Spleen (tissue), 11 donors: ENCODE measurements around the gene SLC25A44. TPM values are rescaled to one million over a fixed set of nuclear protein-coding genes. Genes with fewer than 3 reads are reported as not detected.

ENCODE experiments used
- DNase-seq: peaks from one replicate; pipeline ENCODE4 v3.0.0-alpha.2; 2020
- H3K27ac ChIP-seq, 8 donors: fragments of 200-600 bp; sonication (generic) in 7 of 8; 1 replicate in 4 of 8; 2 replicates in 4 of 8; pipeline versions ENCODE4 v1.5.0 to v1.8.0; 2016 to 2021; ENCODE audit warnings: inconsistent platforms in 4 of 8, mild to moderate bottlenecking in 4 of 8, moderate library complexity in 1 of 8
- H3K27me3 ChIP-seq, 7 donors: fragments of 200-600 bp; sonication (generic) in 6 of 7; replicated peaks in 1 of 7; 1 replicate in 4 of 7; 2 replicates in 3 of 7; pipeline versions ENCODE4 v1.5.0 to v1.8.0; 2016 to 2021; ENCODE audit warnings: inconsistent platforms in 3 of 7, mild to moderate bottlenecking in 1 of 7
- H3K36me3 ChIP-seq, 6 donors: fragments of 200-600 bp; sonication (generic) in 5 of 6; 1 replicate in 4 of 6; 2 replicates in 2 of 6; pipeline versions ENCODE4 v1.5.0 to v1.8.0; 2016 to 2021; ENCODE audit warnings: inconsistent platforms in 2 of 6
- H3K4me1 ChIP-seq, 6 donors: fragments of 200-600 bp; sonication (generic) in 5 of 6; 1 replicate in 3 of 6; 2 replicates in 3 of 6; pipeline versions ENCODE4 v1.5.0 to v1.8.0; 2016 to 2021; ENCODE audit warnings: inconsistent platforms in 3 of 6
- H3K4me3 ChIP-seq, 8 donors: fragments of 200-600 bp; sonication (generic) in 7 of 8; 1 replicate in 4 of 8; 2 replicates in 4 of 8; pipeline versions ENCODE4 v1.5.0 to v1.8.0; 2016 to 2021; ENCODE audit warnings: inconsistent platforms in 4 of 8, mild to moderate bottlenecking in 4 of 8, moderate library complexity in 2 of 8
- H3K9me3 ChIP-seq, 8 donors: fragments of 200-600 bp; sonication (generic) in 7 of 8; 1 replicate in 4 of 8; 2 replicates in 4 of 8; pipeline versions ENCODE4 v1.5.0 to v1.8.0; 2016 to 2021; ENCODE audit warnings: inconsistent platforms in 4 of 8
- POLR2A ChIP-seq, 3 donors: fragments of 450-650 bp; IDR thresholded peaks; one replicate each; pipeline ENCODE4 v1.5.1; 2017; ENCODE audit warnings: antibody characterized with exemption in 3 of 3, mild to moderate bottlenecking in 1 of 3
- POLR2AphosphoS5 ChIP-seq, 3 donors: sonication (generic); formaldehyde crosslinking; IDR thresholded peaks; one replicate each; pipeline ENCODE4 v1.5.1; 2017; ENCODE audit warnings: antibody characterized with exemption in 3 of 3
- WGBS, 5 donors: extraction: QIAGEN DNeasy Blood & Tissue Kit in 3 of 5; methylation state at CpG; one replicate each; pipeline versions ENCODE4 v1.1.5 to v1.1.7; 2013 to 2018; 5-methylcytosine and 5-hydroxymethylcytosine counted together
- intact Hi-C: fragments of 100-400 bp; cut with DNase I; formaldehyde crosslinking; loops from one replicate; pipeline ENCODE4 v1.15.0; 2023; ENCODE audit warnings: low total_unique reads
- polyA plus RNA-seq, 3 donors: library from polyadenylated mRNA; stranded (reverse); fragments of 200-250 nt; gene quantifications; one replicate each; pipeline ENCODE4 v1.2.1, GENCODE V29; 2013
- total RNA-seq, 7 donors: library from RNA; depleted of rRNA in 3 of 7; stranded (reverse); fragments of >200 nt in 3 of 7; fragmentation: NEBNext Ultra II Directional in 4 of 7; extraction: Animal tissue kit (Norgen Biotek cat#: 25700) in 4 of 7; gene quantifications; one replicate each; pipeline versions ENCODE4 v1.1.0 to v1.2.1, GENCODE V29; 2016 to 2021
- TF ChIP-seq, protein P1 (sequence below), 11 experiments: fragments of 200-600 bp in 7 of 11; fragments of 450-650 bp in 4 of 11; sonication (generic) in 4 of 11; IDR thresholded peaks in 8 of 11; conservative IDR thresholded peaks in 3 of 11; 1 replicate in 7 of 11; 2 replicates in 4 of 11; pipeline versions ENCODE4 v1.4.0 to v1.8.0; 2016 to 2021; ENCODE audit warnings: antibody characterized with exemption in 11 of 11, inconsistent platforms in 4 of 11, mild to moderate bottlenecking in 1 of 11
- donor health status: healthy with polysubstance abuse.
- donor health status: DM: no; HTN: no; CAD: no; lungs with moderate emphysema.
- donor health status: DM: no; HTN: no; CAD: no.
- donor health status: Bipolar disorder and iron deficiency.
- donor health status: healthy.
- donor health status: DM: no; HTN: no; CAD: no.
- donor health status: DM: yes; HTN: yes; CAD: no.

Gene SLC25A44
- total and polyA plus RNA-seq, 10 donors: 4.8 to 32.7 (median 24.8) TPM

DNA sequence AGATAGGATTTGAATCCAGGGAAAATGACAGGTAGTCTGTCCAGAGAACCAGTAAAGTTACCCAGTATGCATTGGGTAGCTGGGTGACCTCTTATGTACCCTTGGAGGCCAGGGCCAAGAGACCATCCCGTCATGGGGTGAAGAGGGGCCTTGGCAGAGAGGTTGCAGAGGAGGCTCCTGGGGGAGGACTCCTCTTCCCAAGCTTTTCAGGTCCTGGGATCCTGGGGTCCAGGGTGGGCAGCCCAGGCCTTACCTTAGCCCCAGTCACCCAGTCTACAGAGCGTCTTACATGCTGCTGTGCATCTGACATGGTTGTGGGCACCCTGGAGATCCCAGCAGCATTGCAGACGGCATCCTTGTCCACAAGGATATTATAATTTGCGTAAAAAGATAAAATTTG lies 32.9 kb downstream of the SLC25A44 start:
- peak overlapping the region in 4 of 8 donors; percentile 36 to 64 (median 52) for H3K27ac ChIP-seq
- peak; percentile 17 for DNase-seq
- H3K4me3 ChIP-seq: no peak overlapping the region
- intact Hi-C loops: no loop called here
- H3K9me3 ChIP-seq: no peaks in the 10 kb centered on the region
- H3K4me1 ChIP-seq: peaks cover 0 to 21% (median 10%) of the 10 kb centered on the region in 6 donors
- no peaks in the 10 kb centered on the region for H3K27me3 ChIP-seq
- WGBS, 5 donors: 86 to 93% (median 91%) methylated on average over 4 of the region's 4 CpGs
- H3K36me3 ChIP-seq: peaks cover 0 to 92% (median 48%) of the 10 kb centered on the region in 6 donors
- TF ChIP-seq, protein P1, sequence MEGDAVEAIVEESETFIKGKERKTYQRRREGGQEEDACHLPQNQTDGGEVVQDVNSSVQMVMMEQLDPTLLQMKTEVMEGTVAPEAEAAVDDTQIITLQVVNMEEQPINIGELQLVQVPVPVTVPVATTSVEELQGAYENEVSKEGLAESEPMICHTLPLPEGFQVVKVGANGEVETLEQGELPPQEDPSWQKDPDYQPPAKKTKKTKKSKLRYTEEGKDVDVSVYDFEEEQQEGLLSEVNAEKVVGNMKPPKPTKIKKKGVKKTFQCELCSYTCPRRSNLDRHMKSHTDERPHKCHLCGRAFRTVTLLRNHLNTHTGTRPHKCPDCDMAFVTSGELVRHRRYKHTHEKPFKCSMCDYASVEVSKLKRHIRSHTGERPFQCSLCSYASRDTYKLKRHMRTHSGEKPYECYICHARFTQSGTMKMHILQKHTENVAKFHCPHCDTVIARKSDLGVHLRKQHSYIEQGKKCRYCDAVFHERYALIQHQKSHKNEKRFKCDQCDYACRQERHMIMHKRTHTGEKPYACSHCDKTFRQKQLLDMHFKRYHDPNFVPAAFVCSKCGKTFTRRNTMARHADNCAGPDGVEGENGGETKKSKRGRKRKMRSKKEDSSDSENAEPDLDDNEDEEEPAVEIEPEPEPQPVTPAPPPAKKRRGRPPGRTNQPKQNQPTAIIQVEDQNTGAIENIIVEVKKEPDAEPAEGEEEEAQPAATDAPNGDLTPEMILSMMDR (IDR thresholded peaks at IDR 0.05 in 8 of 11, conservative IDR thresholded peaks at IDR 0.05 in 3 of 11): no peak
- TF ChIP-seq POLR2A (IDR thresholded peaks at IDR 0.05): no peak
- TF ChIP-seq POLR2AphosphoS5 (IDR thresholded peaks at IDR 0.05): no peak

DNA sequence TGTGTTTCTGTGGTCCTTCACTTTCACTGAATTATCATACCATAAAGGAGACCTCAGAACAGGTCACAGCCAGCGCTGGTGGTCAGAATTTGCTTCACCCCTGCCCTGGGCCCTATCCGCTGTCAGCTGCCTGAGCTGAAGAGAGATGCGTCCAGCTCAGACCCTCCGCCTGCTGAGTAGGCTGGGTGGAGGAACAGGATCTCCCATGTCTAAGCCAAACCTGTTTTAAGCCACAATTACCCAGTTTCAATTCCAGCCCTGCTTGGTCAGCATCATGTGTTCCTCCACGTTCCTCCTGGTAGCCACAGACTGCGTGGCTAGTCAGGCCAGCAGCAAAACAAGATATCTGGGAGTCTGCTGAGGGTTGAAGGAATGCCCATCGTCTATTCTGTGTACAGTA lies 34.6 kb downstream of the SLC25A44 start:
- Histone ChIP-seq H3K4me1 (peaks cover 0 to 19% (median 10%) of the 10 kb centered on the region in 6 donors), H3K36me3 (peaks cover 0 to 92% (median 32%) of the 10 kb centered on the region in 6 donors), H3K27me3 (no peaks in the 10 kb centered on the region), H3K4me3 (no peak overlapping the region), H3K27ac (peak overlapping the region in 2 of 8 donors; percentile 16 to 55), H3K9me3 (no peaks in the 10 kb centered on the region)
- no peak for DNase-seq
- 71 to 83% (median 82%) methylated on average over 7 of the region's 7 CpGs for WGBS, 5 donors
- intact Hi-C loops: no loop called here
- peak in 1 of 3 donors; percentile 38 for TF ChIP-seq POLR2AphosphoS5 (IDR thresholded peaks at IDR 0.05)
- TF ChIP-seq, protein P1 (IDR thresholded peaks at IDR 0.05 in 8 of 11, conservative IDR thresholded peaks at IDR 0.05 in 3 of 11): no peak

DNA sequence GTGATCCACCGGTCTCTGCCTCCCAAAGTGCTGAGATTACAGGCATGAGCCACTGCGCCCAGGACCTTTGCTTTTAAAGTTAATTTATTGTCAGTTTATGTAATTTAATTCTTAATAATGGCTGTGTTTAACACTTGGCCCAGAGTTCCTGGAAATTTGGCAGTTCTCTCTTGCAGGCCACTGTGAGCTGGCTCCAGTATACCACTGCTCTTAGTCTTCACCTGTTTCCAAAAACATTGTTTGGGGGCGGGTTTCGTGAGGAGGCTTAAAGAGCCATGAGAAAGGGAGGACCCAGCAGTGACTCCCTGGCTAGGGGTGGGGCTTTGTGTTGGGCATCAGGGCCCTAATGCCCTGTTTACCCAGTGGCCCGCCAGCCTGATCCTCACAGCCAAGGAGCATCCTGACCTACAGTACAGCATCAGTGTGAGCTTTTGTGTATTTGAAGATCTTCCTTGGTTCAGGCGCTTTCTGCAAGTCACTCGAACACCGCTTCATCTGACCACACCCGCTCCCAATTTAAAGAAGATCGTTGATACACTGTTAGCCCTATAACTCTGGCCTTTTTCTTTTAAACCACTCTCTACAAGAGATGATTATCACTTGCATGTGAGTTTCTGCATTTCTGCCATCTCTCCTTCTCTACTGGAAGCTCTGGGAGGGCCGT lies 36.0 kb downstream of the SLC25A44 start:
- no peaks in the 10 kb centered on the region for H3K9me3 ChIP-seq
- TF ChIP-seq POLR2A (IDR thresholded peaks at IDR 0.05) (no peak), POLR2AphosphoS5 (IDR thresholded peaks at IDR 0.05) (no peak)
- TF ChIP-seq, protein P1 (IDR thresholded peaks at IDR 0.05 in 8 of 11, conservative IDR thresholded peaks at IDR 0.05 in 3 of 11): no peak
- H3K36me3 ChIP-seq: peaks cover 0 to 93% (median 37%) of the 10 kb centered on the region in 6 donors
- H3K27me3 ChIP-seq: no peaks in the 10 kb centered on the region
- peaks cover 0 to 15% (median 8%) of the 10 kb centered on the region in 6 donors for H3K4me1 ChIP-seq
- H3K27ac ChIP-seq: no peak overlapping the region
- WGBS, 5 donors: 94 to 97% (median 96%) methylated on average over 11 of the region's 11 CpGs
- no peak overlapping the region for H3K4me3 ChIP-seq
- no peak for DNase-seq
- intact Hi-C loops: no loop called here

DNA sequence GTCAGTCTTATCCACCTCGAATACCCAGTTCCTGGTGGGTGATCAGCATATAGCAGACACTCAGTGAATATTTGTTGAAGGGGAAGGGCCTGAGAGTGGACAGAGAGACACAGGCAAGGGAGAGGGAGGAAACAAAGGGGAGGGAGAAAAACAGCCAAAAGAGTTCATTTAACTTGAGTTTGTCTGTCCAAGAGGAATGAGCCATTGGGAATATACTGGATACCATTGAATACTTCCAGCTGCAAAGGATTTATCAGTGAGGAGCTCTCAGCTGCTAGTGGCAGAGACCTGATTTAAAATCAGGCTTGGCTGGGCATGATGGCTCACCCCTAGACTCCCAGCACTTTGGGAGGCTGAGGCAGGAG lies 36.6 kb downstream of the SLC25A44 start:
- WGBS, 5 donors: 88 to 100% (median 94%) methylated on average over 1 of the region's 1 CpG
- intact Hi-C loops: no loop called here
- no peaks in the 10 kb centered on the region for H3K9me3 ChIP-seq
- H3K27ac ChIP-seq: no peak overlapping the region
- H3K36me3 ChIP-seq: peaks cover 0 to 98% (median 40%) of the 10 kb centered on the region in 6 donors
- no peaks in the 10 kb centered on the region for H3K27me3 ChIP-seq
- no peak overlapping the region for H3K4me3 ChIP-seq
- no peak for TF ChIP-seq POLR2A (IDR thresholded peaks at IDR 0.05)
- no peak for TF ChIP-seq POLR2AphosphoS5 (IDR thresholded peaks at IDR 0.05)
- TF ChIP-seq, protein P1 (IDR thresholded peaks at IDR 0.05 in 8 of 11, conservative IDR thresholded peaks at IDR 0.05 in 3 of 11): no peak
- DNase-seq: no peak
- peaks cover 0 to 10% (median 3%) of the 10 kb centered on the region in 6 donors for H3K4me1 ChIP-seq
